LHCN-M2 (cell line): Measurements from ENCODE around the gene DPF3. TPM values are rescaled to one million over a fixed set of nuclear protein-coding genes. Genes with fewer than 3 reads are reported as not detected.
A peak's percentile ranks its signal among the peaks of the same experiment; 100 is the strongest.
"Not testable (repeated sequence)": the region's sequence is repeated elsewhere in the genome, so short reads cannot be mapped to it uniquely, and the experiment has no call there.

Experiments used
- DNase-seq: peaks from one replicate; pipeline ENCODE4 v3.0.0-alpha.2; 2012; ENCODE audit warnings: low read depth
- total RNA-seq: library from RNA; depleted of rRNA; stranded (reverse); fragments of >200 nt; gene quantifications from 2 replicates; pipeline ENCODE4 v1.2.3, GENCODE V29; 2014

The DPF3 gene
- total RNA-seq, 1 experiment from 2014 or later: 9.5 TPM

- no peak for DNase-seq
Observed at GRCh38 chr14:72774894-72775620, 118.8 kb downstream of the DPF3 start.

- DNase-seq: no peak
Observed at GRCh38 chr14:72774141-72774540, 119.8 kb downstream of the DPF3 start.

GRCh38 chr14:72771561-72771960, 122.3 kb downstream of the DPF3 start:
- no peak for DNase-seq

DNA sequence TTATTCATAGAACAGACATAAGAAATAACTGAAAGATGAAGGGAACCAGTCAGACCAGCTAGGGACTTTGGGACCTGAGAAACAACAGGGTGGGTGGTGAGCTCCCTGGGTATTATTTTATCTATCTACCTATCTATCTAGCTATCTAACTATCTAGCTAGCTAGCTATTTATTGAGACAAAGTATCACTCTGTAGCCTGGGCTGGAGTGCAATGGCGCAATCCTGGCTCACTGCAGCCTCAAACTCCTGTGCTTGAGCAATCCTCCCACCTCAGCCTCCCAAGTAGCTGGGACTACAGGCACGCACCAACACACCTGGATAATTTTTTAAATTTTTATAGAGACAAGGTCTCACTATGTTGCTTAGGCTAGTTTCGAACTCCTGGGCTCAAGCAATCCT, 127.6 kb downstream of the DPF3 start:
- no peak for DNase-seq

- DNase-seq: no peak
Observed at GRCh38 chr14:72763892-72764291, 130.0 kb downstream of the DPF3 start.

DNA sequence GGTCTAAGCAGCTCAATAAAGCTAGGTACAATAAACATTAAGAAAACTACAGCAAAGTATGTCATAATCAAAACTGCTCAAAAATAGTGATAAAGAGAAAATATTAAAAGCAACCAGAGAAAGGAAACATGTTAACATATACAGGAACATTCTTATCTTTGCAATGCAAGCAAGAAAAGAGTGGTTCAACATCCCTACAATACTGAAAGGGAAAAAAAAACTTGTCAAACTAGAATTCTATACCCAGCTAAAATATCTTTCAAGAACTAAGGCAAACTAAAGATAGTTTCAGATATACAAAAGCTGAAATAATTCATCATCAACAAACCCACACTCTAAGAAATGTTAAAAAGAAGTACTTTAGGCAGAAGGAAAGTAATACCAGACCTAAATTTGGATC, 134.2 kb downstream of the DPF3 start:
- DNase-seq: no peak

- DNase-seq: no peak
Observed at GRCh38 chr14:72758993-72759392, 134.9 kb downstream of the DPF3 start.

GRCh38 chr14:72758420-72758819, 135.5 kb downstream of the DPF3 start:
- no peak for DNase-seq

DNA sequence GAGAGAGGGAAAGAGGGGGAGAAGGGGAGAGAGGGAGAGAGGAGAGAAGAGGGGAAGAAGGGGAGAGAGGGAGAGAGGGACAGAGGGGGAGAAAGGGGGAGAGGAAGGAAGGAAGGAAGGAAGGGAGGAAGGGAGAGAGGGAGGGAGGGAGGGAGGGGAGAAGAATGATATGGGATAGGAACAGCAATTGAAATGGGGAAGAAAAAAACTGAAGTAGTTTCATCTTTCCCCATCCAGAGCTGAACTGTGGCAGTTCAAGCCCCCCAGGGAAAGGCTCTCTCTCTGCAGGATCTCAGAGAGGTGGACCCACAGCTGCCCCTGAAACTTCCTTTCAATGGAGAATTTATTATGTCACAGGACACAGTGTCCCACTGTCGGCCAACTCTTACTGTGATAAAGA, 136.9 kb downstream of the DPF3 start:
- no peak for DNase-seq

- no peak for DNase-seq
Observed at GRCh38 chr14:72755766-72756165, 138.1 kb downstream of the DPF3 start.

DNA sequence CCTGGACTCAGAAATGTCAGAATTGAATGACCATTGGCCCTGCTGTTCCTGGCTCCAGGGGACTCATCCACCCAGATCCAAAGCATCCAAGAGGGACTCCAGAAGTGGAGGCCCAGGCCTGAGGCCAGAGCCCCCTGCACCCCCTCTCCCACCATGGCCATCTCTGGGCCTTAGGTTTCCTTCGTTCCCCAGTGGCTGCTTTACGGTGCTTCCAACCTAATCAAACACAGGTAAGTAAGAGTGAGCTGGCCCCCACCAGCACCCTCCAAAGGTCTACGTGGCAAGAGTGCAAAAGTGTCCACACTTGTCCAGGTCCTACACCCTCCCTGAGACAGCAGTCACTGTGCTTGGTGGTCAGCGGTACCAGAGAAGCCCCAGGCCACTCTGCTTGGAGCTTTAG, 139.0 kb downstream of the DPF3 start:
- no peak for DNase-seq

DNA sequence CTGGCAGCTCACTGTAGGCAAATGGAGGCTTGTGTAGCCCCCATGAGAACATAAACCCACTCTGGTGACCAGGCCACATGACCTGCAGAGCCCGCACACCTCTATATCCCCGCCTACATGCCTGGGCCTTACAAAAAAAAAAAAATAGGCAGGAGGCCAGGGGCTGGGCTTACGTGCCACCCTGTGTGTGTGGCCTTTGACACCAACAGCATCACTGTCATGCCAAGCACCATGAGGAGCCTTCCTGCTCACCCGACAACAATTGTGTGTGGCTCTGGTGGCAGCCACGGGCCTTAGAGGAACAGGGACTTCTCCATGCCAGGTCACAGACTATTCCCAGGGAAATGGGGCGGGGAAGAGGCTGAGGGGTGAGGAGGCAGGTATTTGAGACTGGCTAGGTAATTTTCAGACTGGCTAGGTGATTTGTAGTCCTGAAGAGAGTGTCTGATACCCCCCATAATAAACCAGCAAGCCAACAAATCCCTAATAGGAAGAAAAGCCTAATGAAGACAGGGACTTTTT, 140.0 kb downstream of the DPF3 start:
- no peak for DNase-seq

DNA sequence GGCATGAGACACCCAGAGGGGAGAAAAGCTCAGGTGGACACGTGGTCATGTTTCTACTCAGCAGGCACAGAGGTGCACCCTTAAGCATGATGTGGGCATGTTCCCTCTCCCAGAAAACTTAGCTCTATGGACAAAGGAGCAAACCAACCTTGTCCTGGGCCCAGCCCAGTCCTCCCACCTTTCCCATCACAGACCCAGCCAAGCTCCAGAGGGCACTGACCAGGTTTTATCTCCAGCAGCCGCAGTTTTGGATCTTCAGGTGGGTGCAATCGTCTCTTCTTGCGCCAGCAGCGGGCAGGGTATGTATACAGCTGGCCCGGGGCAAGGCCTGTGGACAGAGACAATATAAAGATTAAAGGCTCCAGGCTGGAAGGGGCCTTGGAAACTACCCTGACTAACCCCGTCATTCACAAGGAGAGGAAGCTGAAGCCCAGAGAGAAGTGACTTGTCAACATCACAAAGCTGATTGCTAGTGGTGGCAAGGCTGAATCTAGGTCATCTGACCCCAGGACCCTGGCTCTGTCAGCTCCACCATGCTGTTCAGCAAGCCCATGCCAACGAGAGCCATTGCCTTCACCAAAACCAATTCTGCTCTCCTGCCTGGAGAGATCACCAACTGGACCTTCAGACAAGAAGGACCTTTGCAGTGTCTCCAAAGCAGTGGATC, 140.7 kb downstream of the DPF3 start:
- no peak for DNase-seq

- DNase-seq: no peak
Observed at GRCh38 chr14:72752034-72752412, 141.9 kb downstream of the DPF3 start.

GRCh38 chr14:72751276-72752033, 142.4 kb downstream of the DPF3 start:
- no peak for DNase-seq

DNA sequence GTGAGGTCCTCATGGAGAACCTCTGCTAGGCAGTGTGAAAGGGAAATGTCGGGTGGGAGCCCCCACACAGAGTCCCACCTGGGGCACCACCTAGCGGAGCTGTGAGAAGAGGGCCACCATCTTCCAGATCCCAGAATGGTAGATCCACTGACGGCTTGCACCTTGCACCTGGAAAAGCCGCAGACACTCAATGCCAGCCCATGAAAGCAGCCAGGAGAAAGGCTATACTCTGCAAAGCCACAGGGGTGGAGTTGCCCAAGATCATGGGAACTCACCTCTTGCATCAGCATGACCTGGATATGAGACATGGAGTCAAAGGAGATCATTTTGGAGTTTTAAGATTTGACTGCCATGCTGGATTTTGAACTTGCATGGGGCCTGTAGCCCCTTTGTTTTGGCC, 145.0 kb downstream of the DPF3 start:
- DNase-seq: not testable (repeated sequence)

DNA sequence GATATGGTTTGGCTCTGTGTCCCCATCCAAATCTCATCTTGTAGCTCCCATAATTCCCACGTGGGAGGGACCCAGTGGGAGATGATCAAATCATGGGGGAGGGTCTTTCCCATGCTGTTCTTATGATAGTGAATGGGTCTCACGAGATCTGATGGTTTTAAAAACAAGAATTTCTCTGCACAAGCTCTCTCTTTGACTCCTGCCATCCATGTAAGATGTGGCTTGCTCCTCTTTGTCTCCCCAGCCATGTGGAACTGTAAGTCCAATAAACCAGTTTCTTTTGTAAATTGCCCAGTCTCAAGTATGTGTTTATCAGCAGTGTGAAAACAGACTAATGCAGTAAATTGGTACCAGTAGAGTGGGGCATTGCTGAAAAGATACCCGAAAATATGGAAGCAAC, 146.2 kb downstream of the DPF3 start:
- no peak for DNase-seq

- DNase-seq: peak; percentile 78
Observed at GRCh38 chr14:72745991-72746980, 147.6 kb downstream of the DPF3 start.

DNA sequence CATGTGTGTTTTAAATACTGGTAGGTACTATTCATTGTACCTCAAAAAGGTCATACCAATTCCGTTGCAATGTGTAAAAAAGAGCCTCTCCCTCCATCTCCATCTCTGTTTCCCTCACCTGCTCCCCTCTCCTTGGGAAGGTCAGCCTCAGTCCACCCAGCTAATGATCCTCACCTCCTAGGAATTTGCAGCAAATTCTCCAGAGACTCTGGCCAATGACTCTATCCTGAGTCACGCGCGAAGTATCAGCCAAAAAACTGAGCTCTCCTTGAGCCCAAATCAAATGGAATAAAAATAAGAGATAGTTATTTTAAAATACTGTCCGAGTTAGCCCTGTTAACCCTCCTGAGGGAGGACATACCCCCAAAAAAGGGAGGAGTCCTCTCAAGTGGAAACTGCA, 148.4 kb downstream of the DPF3 start:
- peak; percentile 95 for DNase-seq

- no peak for DNase-seq
Observed at GRCh38 chr14:72744416-72745120, 149.3 kb downstream of the DPF3 start.

DNA sequence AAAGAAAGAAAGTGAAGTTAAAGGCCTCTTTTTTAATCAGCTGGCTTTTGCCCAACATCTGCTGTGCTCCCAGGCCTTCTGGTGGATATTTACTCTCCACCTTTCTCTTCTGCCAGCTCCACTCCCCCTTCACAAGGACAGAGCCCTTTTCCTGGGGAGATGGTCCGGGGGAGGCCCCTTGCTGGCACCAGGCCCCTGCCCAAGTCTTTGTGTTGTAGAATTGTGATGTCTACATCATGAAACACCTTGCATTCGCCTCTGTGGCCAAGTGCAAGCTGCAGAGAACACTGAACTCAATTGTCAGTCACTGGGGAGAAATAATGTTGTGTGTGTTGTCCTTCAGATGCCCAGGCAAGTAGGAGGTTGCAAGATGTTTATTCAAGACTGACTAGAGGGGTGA, 150.3 kb downstream of the DPF3 start:
- DNase-seq: no peak
